Mesodermal cell (in vitro differentiated cells): ENCODE results near the gene TDRD7.
A peak's percentile ranks its signal among the peaks of the same experiment; 100 is the strongest.

Experiments used
- H3K27ac ChIP-seq: 2 replicates; pipeline ENCODE4 v1.7.0; 2013; ENCODE audit warnings: mild to moderate bottlenecking, low read depth, low read length, moderate library complexity; ENCODE audit not compliant: severe bottlenecking
- H3K36me3 ChIP-seq: 2 replicates; pipeline ENCODE4 v1.7.1; 2013; ENCODE audit warnings: mild to moderate bottlenecking, low read length, moderate library complexity; ENCODE audit not compliant: control insufficient read depth, insufficient read depth
- H3K4me1 ChIP-seq: one replicate; pipeline ENCODE4 v1.7.1; 2013; ENCODE audit warnings: mild to moderate bottlenecking, low read length; ENCODE audit not compliant: insufficient read depth, control insufficient read depth, poor library complexity, severe bottlenecking
- H3K4me3 ChIP-seq: 2 replicates; pipeline ENCODE4 v1.7.0; 2013; ENCODE audit warnings: low read length, control low read depth, mild to moderate bottlenecking; ENCODE audit not compliant: insufficient read depth, poor library complexity, severe bottlenecking; ENCODE audit errors: extremely low read depth
- H3K9me3 ChIP-seq: 2 replicates; pipeline ENCODE4 v1.7.1; 2013; ENCODE audit warnings: mild to moderate bottlenecking, low read length, moderate library complexity; ENCODE audit not compliant: control insufficient read depth
- WGBS, 2 experiments: methylation state at CpG; one replicate each; pipeline ENCODE4 v1.1.5; 2013; ENCODE audit warnings: missing lambda C conversion rate in 2 of 2; ENCODE audit not compliant: insufficient coverage in 2 of 2; 5-methylcytosine and 5-hydroxymethylcytosine counted together

TDRD7 gene

GRCh38 chr9:97406620-97407177, 5.2 kb upstream of the TDRD7 start:
- Histone ChIP-seq H3K4me1 (no peaks in the 10 kb centered on the region), H3K9me3 (peaks cover 7% of the 10 kb centered on the region)
- no CpG with 5 or more reads among the region's 3 CpGs for WGBS, 2 experiments

GRCh38 chr9:97408562-97408961, 3.3 kb upstream of the TDRD7 start:
- no peaks in the 10 kb centered on the region for H3K36me3 ChIP-seq
- 80 to 86% methylated on average over 1 to 4 of the region's 4 CpGs for WGBS, 2 experiments
- H3K4me1 ChIP-seq = no peaks in the 10 kb centered on the region
- no peak overlapping the region for H3K4me3 ChIP-seq
- H3K9me3 ChIP-seq = peaks cover 4% of the 10 kb centered on the region
- no peak overlapping the region for H3K27ac ChIP-seq

More at GRCh38 chr9:97406620-97407177, 5.2 kb upstream of the TDRD7 start:
- Histone ChIP-seq H3K36me3 (no peaks in the 10 kb centered on the region), H3K27ac (no peak overlapping the region), H3K4me3 (no peak overlapping the region)

GRCh38 chr9:97411440-97411788, 482 bp upstream of the TDRD7 start:
- Histone ChIP-seq H3K4me1 (no peaks in the 10 kb centered on the region), H3K27ac (no peak overlapping the region), H3K9me3 (no peaks in the 10 kb centered on the region), H3K4me3 (peak overlapping the region; percentile 68), H3K36me3 (no peaks in the 10 kb centered on the region)
- WGBS, 2 experiments = 33 to 55% methylated on average over 2 to 3 of the region's 3 CpGs

- H3K4me1 ChIP-seq = no peaks in the 10 kb centered on the region
- H3K4me3 ChIP-seq = peak overlapping the region; percentile 68
- H3K9me3 ChIP-seq = no peaks in the 10 kb centered on the region
- H3K36me3 ChIP-seq = no peaks in the 10 kb centered on the region
- no peak overlapping the region for H3K27ac ChIP-seq
- WGBS, 2 experiments = 28 to 44% methylated on average over 5 to 9 of the region's 16 CpGs
Observed at GRCh38 chr9:97412626-97413385, 910 bp downstream of the TDRD7 start.

GRCh38 chr9:97413462-97413861, 1.6 kb downstream of the TDRD7 start:
- Histone ChIP-seq H3K4me3 (no peak overlapping the region), H3K36me3 (no peaks in the 10 kb centered on the region), H3K27ac (no peak overlapping the region), H3K9me3 (no peaks in the 10 kb centered on the region), H3K4me1 (no peaks in the 10 kb centered on the region)
- 94% methylated on average over 2 of the region's 4 CpGs; no CpG with 5 or more reads in 1 of the 2 experiments for WGBS, 2 experiments

- WGBS, 2 experiments = 73 to 75% methylated on average over 2 of the region's 2 CpGs
- no peaks in the 10 kb centered on the region for H3K4me1 ChIP-seq
- no peak overlapping the region for H3K27ac ChIP-seq
- H3K9me3 ChIP-seq = no peaks in the 10 kb centered on the region
- no peak overlapping the region for H3K4me3 ChIP-seq
- no peaks in the 10 kb centered on the region for H3K36me3 ChIP-seq
Observed at GRCh38 chr9:97415146-97415545, 3.2 kb downstream of the TDRD7 start.

- H3K27ac ChIP-seq = no peak overlapping the region
- WGBS, 2 experiments = 100% methylated on average over 1 to 3 of the region's 3 CpGs
- H3K4me1 ChIP-seq = no peaks in the 10 kb centered on the region
Observed at GRCh38 chr9:97418880-97419279, 7.0 kb downstream of the TDRD7 start.

GRCh38 chr9:97419309-97419867, 7.5 kb downstream of the TDRD7 start:
- 71% methylated on average over 1 of the region's 2 CpGs; no CpG with 5 or more reads in 1 of the 2 experiments for whole genome bisulfite sequencing, 2 experiments
- Histone ChIP-seq H3K36me3 (no peaks in the 10 kb centered on the region), H3K4me1 (no peaks in the 10 kb centered on the region), H3K9me3 (no peaks in the 10 kb centered on the region), H3K27ac (no peak overlapping the region), H3K4me3 (no peak overlapping the region)

More at GRCh38 chr9:97418880-97419279, 7.0 kb downstream of the TDRD7 start:
- no peaks in the 10 kb centered on the region for H3K36me3 ChIP-seq
- no peak overlapping the region for H3K4me3 ChIP-seq
- no peaks in the 10 kb centered on the region for H3K9me3 ChIP-seq

GRCh38 chr9:97425336-97425972, 13.6 kb downstream of the TDRD7 start:
- no peaks in the 10 kb centered on the region for H3K36me3 ChIP-seq
- no peaks in the 10 kb centered on the region for H3K9me3 ChIP-seq
- WGBS, 2 experiments = 93 to 100% methylated on average over 2 of the region's 4 CpGs
- no peak overlapping the region for H3K4me3 ChIP-seq
- no peaks in the 10 kb centered on the region for H3K4me1 ChIP-seq
- H3K27ac ChIP-seq = no peak overlapping the region

GRCh38 chr9:97425973-97426336, 14.1 kb downstream of the TDRD7 start:
- Histone ChIP-seq H3K9me3 (no peaks in the 10 kb centered on the region), H3K4me3 (no peak overlapping the region)
- WGBS, 2 experiments = no CpG with 5 or more reads among the region's 3 CpGs

More at GRCh38 chr9:97425973-97426336, 14.1 kb downstream of the TDRD7 start:
- Histone ChIP-seq H3K27ac (no peak overlapping the region), H3K36me3 (no peaks in the 10 kb centered on the region), H3K4me1 (no peaks in the 10 kb centered on the region)
